Memory B cell (primary cell): ENCODE data around the gene GALNT17.

Experiments used
- ATAC-seq: fragments of 150-1000 bp; cut with Tn5 transposase; 2 replicates; pipeline ENCODE4 v1.10.0; 2021; ENCODE audit warnings: low read depth, mild to moderate bottlenecking, moderate library complexity
- DNase-seq, 2 donors: peaks; one replicate each; pipeline ENCODE4 v3.0.0; 2022; ENCODE audit warnings: low spot score in 2 of 2
- H3K27ac Mint-ChIP-seq: one replicate; pipeline ENCODE4 v1.8.0; 2022; ENCODE audit warnings: mild to moderate bottlenecking, moderate library complexity, mixed read lengths
- H3K27me3 Mint-ChIP-seq: one replicate; pipeline ENCODE4 v1.8.0; 2022; ENCODE audit warnings: mixed read lengths
- H3K36me3 Mint-ChIP-seq: one replicate; pipeline ENCODE4 v1.8.0; 2022; ENCODE audit warnings: mild to moderate bottlenecking, mixed read lengths
- H3K4me1 Mint-ChIP-seq: one replicate; pipeline ENCODE4 v1.8.0; 2022; ENCODE audit warnings: mixed read lengths
- H3K4me3 Mint-ChIP-seq: one replicate; pipeline ENCODE4 v1.8.0; 2022; ENCODE audit warnings: mild to moderate bottlenecking, moderate library complexity, mixed read lengths
- H3K9me3 Mint-ChIP-seq: one replicate; pipeline ENCODE4 v1.8.0; 2022; ENCODE audit warnings: mixed read lengths

Gene GALNT17

DNA sequence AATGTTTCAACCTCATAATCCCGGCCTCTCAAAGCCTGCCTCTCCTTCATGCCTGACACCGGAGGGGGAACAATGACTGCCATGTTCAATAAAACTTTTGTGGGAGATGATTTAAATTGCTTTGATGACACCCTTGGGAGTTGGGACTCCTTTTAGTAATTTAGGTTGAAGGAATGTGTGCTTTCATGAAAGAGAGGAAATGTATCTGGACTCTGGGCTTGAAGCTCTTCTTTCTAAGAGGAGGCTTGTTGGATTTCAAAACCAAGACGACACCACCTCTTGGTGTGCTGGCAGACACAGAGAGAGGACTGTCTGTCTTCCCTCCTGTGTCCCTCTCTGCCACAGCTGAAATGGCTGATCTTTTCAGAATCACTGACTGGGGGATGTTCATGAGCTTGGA is 168.1 kb downstream of the GALNT17 start:
- DNase-seq (no peak), ATAC-seq (no peak)
- no peaks in the 10 kb centered on the region for H3K27me3 Mint-ChIP-seq
- H3K27ac Mint-ChIP-seq: no peak overlapping the region
- H3K36me3 Mint-ChIP-seq: no peaks in the 10 kb centered on the region
- H3K4me3 Mint-ChIP-seq: no peak overlapping the region
- peaks cover 5% of the 10 kb centered on the region for H3K9me3 Mint-ChIP-seq
- no peaks in the 10 kb centered on the region for H3K4me1 Mint-ChIP-seq

DNA sequence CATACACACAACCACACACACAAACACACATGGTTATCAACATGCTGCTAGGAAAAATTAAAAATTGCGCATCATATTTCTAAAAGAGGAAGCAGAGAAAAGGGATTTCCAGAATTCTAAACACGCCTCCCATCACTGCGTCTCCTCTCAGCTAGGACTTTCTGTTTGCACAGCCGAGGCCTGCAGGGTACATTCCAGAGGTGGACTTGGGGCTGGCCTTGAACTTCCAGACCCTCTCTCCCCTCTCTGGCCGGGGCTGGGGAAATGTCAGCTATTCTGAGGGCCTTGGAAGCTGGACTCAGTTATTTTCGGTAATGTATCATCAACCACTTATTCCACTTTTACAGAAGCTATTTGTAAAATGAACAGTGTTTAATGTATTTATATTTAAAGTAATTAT is 168.7 kb downstream of the GALNT17 start:
- no peaks in the 10 kb centered on the region for H3K4me1 Mint-ChIP-seq
- ATAC-seq: no peak
- H3K9me3 Mint-ChIP-seq: peaks cover 2% of the 10 kb centered on the region
- H3K4me3 Mint-ChIP-seq: no peak overlapping the region
- H3K27ac Mint-ChIP-seq: no peak overlapping the region
- no peaks in the 10 kb centered on the region for H3K27me3 Mint-ChIP-seq
- no peaks in the 10 kb centered on the region for H3K36me3 Mint-ChIP-seq
- no peak for DNase-seq

GRCh38 chr7:71301167-71301566 is 169.2 kb downstream of the GALNT17 start:
- no peaks in the 10 kb centered on the region for H3K4me1 Mint-ChIP-seq
- H3K9me3 Mint-ChIP-seq: peaks cover 2% of the 10 kb centered on the region
- DNase-seq (no peak), ATAC-seq (no peak)
- no peak overlapping the region for H3K27ac Mint-ChIP-seq
- H3K4me3 Mint-ChIP-seq: no peak overlapping the region
- H3K27me3 Mint-ChIP-seq: no peaks in the 10 kb centered on the region
- H3K36me3 Mint-ChIP-seq: no peaks in the 10 kb centered on the region

DNA sequence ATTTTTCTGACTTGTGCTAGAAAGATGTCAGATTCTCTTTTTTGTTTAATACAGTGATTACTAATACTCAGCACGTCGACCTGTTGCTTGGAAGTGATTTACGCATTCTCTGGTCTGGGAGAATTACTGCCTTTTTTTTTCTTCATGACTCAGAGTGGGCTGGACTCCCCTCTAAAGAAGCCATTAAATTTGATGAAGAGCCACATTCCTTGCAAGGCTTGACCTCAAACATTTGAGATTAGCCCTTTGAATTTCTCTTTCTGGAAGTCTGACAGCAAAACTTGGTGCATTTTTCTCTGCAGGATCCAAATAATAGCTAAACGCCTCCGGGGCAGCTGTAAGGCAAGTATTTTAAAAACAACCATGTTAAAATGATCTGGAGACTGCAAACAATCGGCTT is 171.6 kb downstream of the GALNT17 start:
- Mint-ChIP-seq H3K9me3 (peaks cover 5% of the 10 kb centered on the region), H3K36me3 (no peaks in the 10 kb centered on the region), H3K4me3 (no peak overlapping the region), H3K27ac (no peak overlapping the region), H3K27me3 (no peaks in the 10 kb centered on the region), H3K4me1 (no peaks in the 10 kb centered on the region)
- no peak for ATAC-seq
- no peak for DNase-seq

DNA sequence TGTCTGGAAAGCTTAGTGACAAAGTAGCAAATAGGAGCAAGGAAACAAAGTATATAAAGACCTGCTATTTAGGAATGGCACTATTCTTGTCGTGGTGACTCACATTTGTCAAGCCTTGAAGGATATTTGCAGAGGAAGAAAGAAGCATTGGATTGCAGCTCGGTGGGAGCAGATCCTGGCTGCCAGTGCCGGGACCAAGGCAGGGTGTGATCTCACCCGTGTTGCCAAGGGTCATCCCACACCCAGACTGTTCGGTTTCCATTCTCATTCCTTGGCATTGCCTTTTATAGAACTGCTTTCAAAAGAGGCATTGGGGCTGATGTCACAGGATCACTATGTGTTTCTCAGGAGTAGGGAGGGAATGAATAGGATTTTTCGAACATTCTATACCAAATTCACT is 176.2 kb downstream of the GALNT17 start:
- Mint-ChIP-seq H3K27ac (no peak overlapping the region), H3K36me3 (no peaks in the 10 kb centered on the region), H3K4me3 (no peak overlapping the region), H3K27me3 (no peaks in the 10 kb centered on the region), H3K9me3 (peaks cover 5% of the 10 kb centered on the region), H3K4me1 (no peaks in the 10 kb centered on the region)
- DNase-seq (no peak), ATAC-seq (no peak)

DNA sequence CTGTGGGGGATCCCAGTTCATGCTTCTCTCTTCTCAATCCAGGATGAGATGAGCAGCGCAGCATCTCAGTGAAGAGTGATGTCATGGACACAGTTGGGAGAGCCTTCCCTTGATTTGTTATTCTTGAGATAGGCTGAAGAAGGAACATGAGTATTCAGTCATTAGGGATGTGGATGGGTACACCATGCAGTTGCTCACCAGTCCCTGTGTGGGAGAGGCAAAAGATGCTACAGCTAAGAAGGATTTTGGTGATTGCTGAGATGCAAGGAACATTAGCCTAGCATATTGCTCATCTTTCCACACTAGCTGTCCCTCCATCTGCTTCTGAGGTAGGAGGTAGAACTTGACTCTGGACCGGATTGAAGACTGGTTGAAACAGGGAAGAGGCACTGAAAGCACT is 179.6 kb downstream of the GALNT17 start:
- ATAC-seq: no peak
- Mint-ChIP-seq H3K4me3 (no peak overlapping the region), H3K27ac (no peak overlapping the region)

GRCh38 chr7:71312755-71313490 is 181.0 kb downstream of the GALNT17 start:
- no peak for DNase-seq
- no peaks in the 10 kb centered on the region for H3K27me3 Mint-ChIP-seq
- H3K4me1 Mint-ChIP-seq: no peaks in the 10 kb centered on the region
- H3K9me3 Mint-ChIP-seq: peaks cover 9% of the 10 kb centered on the region
- no peaks in the 10 kb centered on the region for H3K36me3 Mint-ChIP-seq
- no peak for ATAC-seq
- H3K4me3 Mint-ChIP-seq: no peak overlapping the region
- no peak overlapping the region for H3K27ac Mint-ChIP-seq

More for the DNA sequence above, 179.6 kb downstream of the GALNT17 start:
- no peaks in the 10 kb centered on the region for H3K36me3 Mint-ChIP-seq
- no peaks in the 10 kb centered on the region for H3K27me3 Mint-ChIP-seq
- no peaks in the 10 kb centered on the region for H3K4me1 Mint-ChIP-seq
- DNase-seq: no peak
- peaks cover 9% of the 10 kb centered on the region for H3K9me3 Mint-ChIP-seq

- ATAC-seq: no peak
- no peak overlapping the region for H3K27ac Mint-ChIP-seq
- H3K36me3 Mint-ChIP-seq: no peaks in the 10 kb centered on the region
- no peak for DNase-seq
- no peak overlapping the region for H3K4me3 Mint-ChIP-seq
- H3K27me3 Mint-ChIP-seq: no peaks in the 10 kb centered on the region
- H3K4me1 Mint-ChIP-seq: no peaks in the 10 kb centered on the region
- H3K9me3 Mint-ChIP-seq: peaks cover 9% of the 10 kb centered on the region
These were observed 181.6 kb downstream of the GALNT17 start for GRCh38 chr7:71313553-71313952.

DNA sequence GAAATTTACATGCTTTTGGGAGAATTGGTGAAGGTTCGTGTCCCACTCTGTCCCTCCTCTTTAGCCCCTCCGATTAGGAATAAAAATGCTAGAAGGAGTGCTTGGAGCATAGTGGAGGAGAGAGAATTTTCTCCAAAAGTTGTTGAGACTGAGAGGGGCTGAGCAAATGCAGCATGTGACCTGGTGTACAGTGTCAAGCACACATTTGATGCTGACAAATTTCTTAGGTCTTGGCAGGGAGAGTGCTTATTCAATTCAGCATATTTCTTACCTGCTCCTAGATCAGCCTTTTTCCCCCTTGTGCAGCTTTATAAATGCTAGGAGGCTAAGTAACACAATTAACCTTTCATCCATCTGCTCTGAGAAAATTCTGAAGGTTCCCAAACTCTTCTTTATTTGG is 189.0 kb downstream of the GALNT17 start:
- H3K27ac Mint-ChIP-seq: no peak overlapping the region
- no peak overlapping the region for H3K4me3 Mint-ChIP-seq
- no peaks in the 10 kb centered on the region for H3K27me3 Mint-ChIP-seq
- no peak for ATAC-seq
- DNase-seq: no peak
- H3K36me3 Mint-ChIP-seq: no peaks in the 10 kb centered on the region
- H3K9me3 Mint-ChIP-seq: peaks cover 7% of the 10 kb centered on the region
- H3K4me1 Mint-ChIP-seq: no peaks in the 10 kb centered on the region

GRCh38 chr7:71322201-71322600 is 190.3 kb downstream of the GALNT17 start:
- no peak overlapping the region for H3K4me3 Mint-ChIP-seq
- DNase-seq: no peak
- no peak for ATAC-seq
- H3K27ac Mint-ChIP-seq: no peak overlapping the region
- H3K4me1 Mint-ChIP-seq: no peaks in the 10 kb centered on the region
- no peaks in the 10 kb centered on the region for H3K36me3 Mint-ChIP-seq
- H3K9me3 Mint-ChIP-seq: peaks cover 7% of the 10 kb centered on the region
- H3K27me3 Mint-ChIP-seq: no peaks in the 10 kb centered on the region

DNA sequence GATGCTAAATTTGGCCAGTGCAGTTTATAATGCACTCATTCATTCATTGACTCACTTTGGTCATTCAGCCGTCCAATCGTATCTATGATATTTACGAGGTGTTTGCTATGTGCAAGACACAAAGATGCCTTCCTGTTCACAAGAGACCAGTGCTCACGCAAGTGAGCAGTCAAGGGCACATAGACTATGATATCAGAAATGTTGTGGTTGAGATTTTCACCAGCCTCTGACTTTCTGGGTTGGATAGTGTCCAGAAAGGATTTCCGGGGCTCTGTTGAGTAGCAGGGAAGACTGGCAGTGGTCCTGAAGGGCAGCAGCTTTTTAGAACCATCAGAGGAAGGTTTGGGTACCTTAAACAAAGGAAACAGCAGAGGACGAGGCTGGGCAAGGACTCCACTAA is 191.8 kb downstream of the GALNT17 start:
- DNase-seq (no peak), ATAC-seq (no peak)
- Mint-ChIP-seq H3K4me1 (no peaks in the 10 kb centered on the region), H3K27me3 (no peaks in the 10 kb centered on the region), H3K36me3 (no peaks in the 10 kb centered on the region), H3K27ac (no peak overlapping the region), H3K4me3 (no peak overlapping the region), H3K9me3 (peaks cover 7% of the 10 kb centered on the region)

- no peak for DNase-seq
- no peaks in the 10 kb centered on the region for H3K4me1 Mint-ChIP-seq
- H3K27me3 Mint-ChIP-seq: no peaks in the 10 kb centered on the region
- no peaks in the 10 kb centered on the region for H3K36me3 Mint-ChIP-seq
- no peak overlapping the region for H3K4me3 Mint-ChIP-seq
- H3K9me3 Mint-ChIP-seq: peaks cover 1% of the 10 kb centered on the region
- ATAC-seq: no peak
- no peak overlapping the region for H3K27ac Mint-ChIP-seq
These were observed 193.2 kb downstream of the GALNT17 start for GRCh38 chr7:71325151-71325550.

- H3K27ac Mint-ChIP-seq: no peak overlapping the region
- DNase-seq (no peak), ATAC-seq (no peak)
- H3K36me3 Mint-ChIP-seq: no peaks in the 10 kb centered on the region
- H3K4me1 Mint-ChIP-seq: no peaks in the 10 kb centered on the region
- H3K27me3 Mint-ChIP-seq: no peaks in the 10 kb centered on the region
- H3K4me3 Mint-ChIP-seq: no peak overlapping the region
- H3K9me3 Mint-ChIP-seq: peaks cover 5% of the 10 kb centered on the region
These were observed 194.7 kb downstream of the GALNT17 start for GRCh38 chr7:71326595-71326994.

GRCh38 chr7:71327946-71328345 is 196.0 kb downstream of the GALNT17 start:
- no peak overlapping the region for H3K4me3 Mint-ChIP-seq

DNA sequence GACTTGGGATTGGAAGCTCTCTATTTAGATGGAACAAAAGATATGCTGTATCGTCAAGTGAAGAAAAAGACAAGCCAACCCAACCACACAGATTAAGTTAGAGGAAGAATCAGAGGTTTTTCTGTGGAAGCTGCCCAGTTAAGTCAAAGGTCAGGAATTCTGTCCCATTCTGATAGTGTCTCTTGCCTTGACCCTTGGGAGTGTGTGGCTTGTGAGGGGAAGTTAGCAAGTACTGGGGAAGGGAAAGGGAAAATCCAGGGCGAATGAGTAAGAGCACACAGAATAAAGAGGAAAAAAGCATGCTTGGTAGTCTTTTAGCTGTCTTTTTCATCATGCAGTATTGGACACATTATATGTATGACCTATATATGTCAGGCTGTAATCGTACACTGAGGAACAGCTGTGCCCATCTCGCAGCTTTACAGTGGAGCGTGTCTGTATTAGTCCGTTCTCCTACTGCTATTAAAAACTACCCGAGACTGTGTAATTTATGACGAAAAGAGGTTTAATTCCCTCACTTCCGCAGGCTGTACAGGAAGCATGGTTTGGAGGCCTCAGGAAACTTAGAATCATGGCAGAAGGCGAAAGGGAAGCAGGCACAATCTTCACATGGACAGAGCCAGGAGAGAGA is 197.2 kb downstream of the GALNT17 start:
- Mint-ChIP-seq H3K27me3 (no peaks in the 10 kb centered on the region), H3K9me3 (peaks cover 4% of the 10 kb centered on the region), H3K4me3 (no peak overlapping the region), H3K36me3 (no peaks in the 10 kb centered on the region), H3K4me1 (no peaks in the 10 kb centered on the region), H3K27ac (no peak overlapping the region)
- DNase-seq (no peak), ATAC-seq (no peak)

More at GRCh38 chr7:71327946-71328345, 196.0 kb downstream of the GALNT17 start:
- Mint-ChIP-seq H3K4me1 (no peaks in the 10 kb centered on the region), H3K36me3 (no peaks in the 10 kb centered on the region), H3K27ac (no peak overlapping the region), H3K9me3 (peaks cover 4% of the 10 kb centered on the region), H3K27me3 (no peaks in the 10 kb centered on the region)
- ATAC-seq (no peak), DNase-seq (no peak)
